ENCODE measurements around the gene LOXL1. TPM values are rescaled to one million over a fixed set of nuclear protein-coding genes. Genes with fewer than 3 reads are reported as not detected.

Gene LOXL1
- total and polyA plus RNA-seq, 10 of the 15 experiments (the other 5 are each of a cell fraction or from before 2014, with no cell fraction given), result 0.07 to 0.15 TPM; not detected in 8

- TF ChIP-seq ZBTB4 (CRISPR knock-in tag; IDR thresholded peaks at IDR 0.05) (no peak), EGR1 (IDR thresholded peaks at IDR 0.05; ENCODE audit: borderline replicate concordance in 1 of 2, low read depth in 2 of 2, low read length in 2 of 2) (no peak), CHD4 (IDR thresholded peaks at IDR 0.05) (no peak), TCF12 (IDR thresholded peaks at IDR 0.05; ENCODE audit: low read depth, low read length) (no peak), IRF4 (IDR thresholded peaks at IDR 0.05; ENCODE audit: low read depth, low read length) (no peak), MYB (IDR thresholded peaks at IDR 0.05; ENCODE audit: borderline replicate concordance, low read depth, low read length) (no peak), PAX8 (IDR thresholded peaks at IDR 0.05) (no peak), SP1 (IDR thresholded peaks at IDR 0.05; ENCODE audit: low read depth, low read length) (no peak)
- TF ChIP-seq, protein P1, sequence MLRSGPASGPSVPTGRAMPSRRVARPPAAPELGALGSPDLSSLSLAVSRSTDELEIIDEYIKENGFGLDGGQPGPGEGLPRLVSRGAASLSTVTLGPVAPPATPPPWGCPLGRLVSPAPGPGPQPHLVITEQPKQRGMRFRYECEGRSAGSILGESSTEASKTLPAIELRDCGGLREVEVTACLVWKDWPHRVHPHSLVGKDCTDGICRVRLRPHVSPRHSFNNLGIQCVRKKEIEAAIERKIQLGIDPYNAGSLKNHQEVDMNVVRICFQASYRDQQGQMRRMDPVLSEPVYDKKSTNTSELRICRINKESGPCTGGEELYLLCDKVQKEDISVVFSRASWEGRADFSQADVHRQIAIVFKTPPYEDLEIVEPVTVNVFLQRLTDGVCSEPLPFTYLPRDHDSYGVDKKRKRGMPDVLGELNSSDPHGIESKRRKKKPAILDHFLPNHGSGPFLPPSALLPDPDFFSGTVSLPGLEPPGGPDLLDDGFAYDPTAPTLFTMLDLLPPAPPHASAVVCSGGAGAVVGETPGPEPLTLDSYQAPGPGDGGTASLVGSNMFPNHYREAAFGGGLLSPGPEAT (IDR thresholded peaks at IDR 0.05; ENCODE audit: low read depth), result no peak
These were observed 17.5 kb upstream of the LOXL1 start (continued) for GRCh38 chr15:73908822-73909122.

DNA sequence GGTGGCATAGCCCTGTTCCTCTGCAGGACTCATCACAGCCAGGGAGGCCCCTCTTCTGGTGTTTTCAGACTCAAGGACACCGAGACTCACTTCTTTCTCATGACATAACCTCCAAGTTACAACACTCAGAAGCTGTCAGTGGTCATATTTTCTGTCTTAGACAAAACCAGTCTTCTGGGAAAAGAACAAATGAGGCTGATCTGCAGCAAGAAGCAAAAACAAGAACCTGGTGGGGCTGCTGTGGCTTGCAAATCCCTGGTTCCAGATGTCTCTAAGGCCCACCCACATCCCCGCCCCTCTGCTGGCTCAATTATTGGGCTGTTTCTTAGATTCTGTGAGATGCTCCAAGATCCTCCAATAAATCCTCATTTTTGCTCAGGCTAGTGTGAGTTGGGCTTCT is 16.6 kb upstream of the LOXL1 start:
- H4K20me1 ChIP-seq (ENCODE audit: control insufficient read depth, insufficient read depth), result no peaks in the 10 kb centered on the region
- H3K9me3 ChIP-seq (replicated peaks; ENCODE audit: control insufficient read depth, insufficient read depth, low read length), result no peaks in the 10 kb centered on the region
- H3K27ac ChIP-seq (ENCODE audit: control insufficient read depth, insufficient read depth), result no peak overlapping the region
- H3K4me1 ChIP-seq (ENCODE audit: control insufficient read depth, insufficient read depth, low read length), result no peaks in the 10 kb centered on the region
- CTCF ChIA-PET, result interaction anchor here (0.6 to 8.8 kb wide), 6 partner anchors 11 to 232 kb away, joined by 3 to 116 read pairs (median 4); partner anchors contain the start of gene TBC1D21
- H3K9ac ChIP-seq (ENCODE audit: control insufficient read depth, insufficient read depth, low read length), result no peak overlapping the region
- no peaks in the 10 kb centered on the region for H3K36me3 ChIP-seq (ENCODE audit: control insufficient read depth in 2 of 2, insufficient read depth in 2 of 2, low read length in 1 of 2)
- ATAC-seq, result no peak
- no TSS peak for BruUV-seq (replicated peaks)
- no peaks in the 10 kb centered on the region for H3K79me2 ChIP-seq (ENCODE audit: control insufficient read depth, insufficient read depth, low read length)
- TF ChIP-seq, protein P2, sequence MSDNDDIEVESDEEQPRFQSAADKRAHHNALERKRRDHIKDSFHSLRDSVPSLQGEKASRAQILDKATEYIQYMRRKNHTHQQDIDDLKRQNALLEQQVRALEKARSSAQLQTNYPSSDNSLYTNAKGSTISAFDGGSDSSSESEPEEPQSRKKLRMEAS (IDR thresholded peaks at IDR 0.05; ENCODE audit: low read depth, low read length), result no peak
- no peak for DNase-seq (ENCODE audit: low read depth, low spot score)
- H3K4me3 ChIP-seq, result no peak overlapping the region
- H3K4me2 ChIP-seq (ENCODE audit: control insufficient read depth, insufficient read depth), result no peak overlapping the region
- in situ Hi-C loops (cut with MboI) (no loop called here), intact Hi-C loops (cut with micrococcal nuclease; ENCODE audit: unreplicated experiment) (no loop called here)
- WGBS (ENCODE audit: insufficient coverage, insufficient replicate concordance, low lambda C conversion rate, missing lambda C conversion rate), result 0% methylated on average over 1 of the region's 2 CpGs
- RAD21 ChIA-PET (ENCODE audit: unreplicated experiment), result no interaction called here
- H2AFZ ChIP-seq (ENCODE audit: control insufficient read depth, low read depth, low read length), result no peak overlapping the region
- peaks cover 0 to 6% of the 10 kb centered on the region in 2 experiments; a peak in 2 of 4 replicates for H3K27me3 ChIP-seq (replicated peaks in 1 of 2; ENCODE audit: control insufficient read depth in 2 of 2, insufficient read depth in 2 of 2, low read length in 1 of 2)
- POLR2A ChIA-PET, result no interaction called here
- no peak for FAIRE-seq
- SMC1A ChIA-PET (ENCODE audit: uncharacterized antibody, unreplicated experiment), result interaction anchor here (4.8 kb wide), 1 partner anchor 36 kb away, joined by 43 read pairs; the partner anchor contains the start of gene TBC1D21
